ENCODE results near the gene RGS3. TPM values are rescaled to one million over a fixed set of nuclear protein-coding genes. Genes with fewer than 3 reads are reported as not detected.
"Not testable (repeated sequence)": the region's sequence is repeated elsewhere in the genome, so short reads cannot be mapped to it uniquely, and the experiment has no call there.

Gene RGS3
- total and polyA plus RNA-seq, 12 donors: 65.4 to 201 (median 132) TPM

DNA sequence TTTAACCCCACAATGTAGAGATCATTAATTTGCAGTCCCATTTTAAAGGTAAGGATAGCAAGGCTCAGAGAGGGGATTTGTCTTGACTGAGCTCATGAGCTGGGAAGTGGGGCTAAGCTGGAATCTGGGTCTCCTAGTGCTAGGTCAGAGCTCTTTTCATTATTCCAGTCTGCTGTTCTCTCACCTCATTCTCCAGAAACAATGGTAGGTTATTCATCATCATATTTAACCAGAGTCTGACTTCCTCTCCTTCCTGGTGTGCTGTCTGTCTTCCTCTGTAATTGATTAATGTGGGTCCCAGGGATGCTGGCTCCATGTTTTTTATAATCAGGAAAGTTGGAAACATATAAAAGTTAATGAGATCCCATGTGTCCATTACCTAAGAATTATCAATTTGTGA is 32.3 kb upstream of the RGS3 start:
- no peaks in the 10 kb centered on the region for H3K4me1 ChIP-seq
- no peak overlapping the region for H3K4me3 ChIP-seq
- no peak overlapping the region for H3K27ac ChIP-seq
- no peak for DNase-seq
- H3K36me3 ChIP-seq: no peaks in the 10 kb centered on the region
- no peaks in the 10 kb centered on the region for H3K27me3 ChIP-seq
- intact Hi-C loops (cut with DNase I): loop anchor here in 1 of 10 donors (5.0 kb wide), 1 partner anchor 236 kb away; no protein-coding TSS in a partner anchor
- TF ChIP-seq, protein P1, sequence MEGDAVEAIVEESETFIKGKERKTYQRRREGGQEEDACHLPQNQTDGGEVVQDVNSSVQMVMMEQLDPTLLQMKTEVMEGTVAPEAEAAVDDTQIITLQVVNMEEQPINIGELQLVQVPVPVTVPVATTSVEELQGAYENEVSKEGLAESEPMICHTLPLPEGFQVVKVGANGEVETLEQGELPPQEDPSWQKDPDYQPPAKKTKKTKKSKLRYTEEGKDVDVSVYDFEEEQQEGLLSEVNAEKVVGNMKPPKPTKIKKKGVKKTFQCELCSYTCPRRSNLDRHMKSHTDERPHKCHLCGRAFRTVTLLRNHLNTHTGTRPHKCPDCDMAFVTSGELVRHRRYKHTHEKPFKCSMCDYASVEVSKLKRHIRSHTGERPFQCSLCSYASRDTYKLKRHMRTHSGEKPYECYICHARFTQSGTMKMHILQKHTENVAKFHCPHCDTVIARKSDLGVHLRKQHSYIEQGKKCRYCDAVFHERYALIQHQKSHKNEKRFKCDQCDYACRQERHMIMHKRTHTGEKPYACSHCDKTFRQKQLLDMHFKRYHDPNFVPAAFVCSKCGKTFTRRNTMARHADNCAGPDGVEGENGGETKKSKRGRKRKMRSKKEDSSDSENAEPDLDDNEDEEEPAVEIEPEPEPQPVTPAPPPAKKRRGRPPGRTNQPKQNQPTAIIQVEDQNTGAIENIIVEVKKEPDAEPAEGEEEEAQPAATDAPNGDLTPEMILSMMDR (IDR thresholded peaks at IDR 0.05): no peak
- no peaks in the 10 kb centered on the region for H3K9me3 ChIP-seq
- ATAC-seq: no peak

DNA sequence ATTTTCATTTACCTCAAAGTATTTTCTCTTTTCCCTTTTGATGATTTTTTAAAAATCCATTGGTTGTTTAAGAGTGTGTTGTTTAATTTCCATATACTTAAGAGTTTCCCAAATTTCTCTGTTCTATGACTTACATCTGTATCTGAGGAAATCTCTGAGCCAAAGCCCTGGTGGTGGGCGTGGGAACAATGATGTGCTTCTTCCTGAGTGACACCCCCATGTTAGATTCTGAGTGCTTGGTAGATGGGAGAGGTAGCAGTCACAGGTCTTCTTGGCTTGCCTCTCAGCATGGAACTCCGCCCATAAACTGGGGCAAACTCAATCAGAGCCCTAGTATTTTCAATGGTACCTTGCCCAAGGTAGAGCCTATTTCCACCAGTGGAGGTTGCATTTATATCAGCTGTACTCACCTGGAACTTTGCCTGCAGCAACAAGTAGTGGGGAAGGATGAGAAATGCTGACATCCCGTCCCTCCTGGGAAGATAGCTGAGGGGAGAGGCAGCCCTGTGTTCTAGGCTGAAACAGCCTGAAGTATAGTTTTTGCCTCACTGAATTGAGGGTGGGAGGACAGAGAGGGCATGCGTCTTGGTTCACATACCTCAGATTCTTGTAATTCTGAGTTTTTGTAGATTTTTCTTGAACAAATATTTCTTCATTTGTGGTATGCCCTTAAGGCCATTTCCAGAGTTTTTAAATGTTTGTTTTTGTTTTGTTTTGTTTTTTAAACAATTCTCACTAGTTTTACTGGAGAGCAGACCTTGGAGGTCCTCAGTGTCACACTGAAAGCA is 26.6 kb upstream of the RGS3 start:
- Histone ChIP-seq H3K9me3 (peaks cover 0 to 2% (median 0%) of the 10 kb centered on the region in 11 donors), H3K4me3 (no peak overlapping the region), H3K4me1 (no peaks in the 10 kb centered on the region), H3K27ac (no peak overlapping the region), H3K36me3 (no peaks in the 10 kb centered on the region), H3K27me3 (no peaks in the 10 kb centered on the region)
- intact Hi-C loops (cut with DNase I): no loop called here
- WGBS, 2 donors: 72 to 77% methylated on average over 4 of the region's 4 CpGs
- no peak for DNase-seq
- TF ChIP-seq, protein P1 (IDR thresholded peaks at IDR 0.05): no peak
- no peak for ATAC-seq

DNA sequence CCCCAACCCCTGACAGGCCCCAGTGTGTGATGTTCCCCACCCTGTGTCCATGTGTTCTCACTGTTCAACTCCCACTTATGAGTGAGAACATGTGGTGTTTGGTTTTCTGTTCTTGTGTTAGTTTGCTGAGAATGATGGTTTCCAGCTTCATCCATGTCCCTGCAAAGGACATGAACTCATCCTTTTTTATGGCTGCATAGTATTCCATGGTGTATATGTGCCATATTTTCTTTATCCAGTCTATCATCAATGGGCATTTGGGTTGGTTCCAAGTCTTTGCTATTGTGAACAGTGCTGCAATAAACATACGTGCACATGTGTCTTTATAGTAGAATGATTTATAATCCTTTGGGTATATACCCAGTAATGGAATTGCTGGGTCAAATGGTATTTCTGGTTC is 25.8 kb upstream of the RGS3 start:
- H3K27me3 ChIP-seq; H3K9me3 ChIP-seq; H3K4me3 ChIP-seq; H3K4me1 ChIP-seq; ATAC-seq; DNase-seq; H3K36me3 ChIP-seq; intact Hi-C loops (cut with DNase I); H3K27ac ChIP-seq: not testable (repeated sequence)
- WGBS, 2 donors: 87 to 91% methylated on average over 1 of the region's 1 CpG

DNA sequence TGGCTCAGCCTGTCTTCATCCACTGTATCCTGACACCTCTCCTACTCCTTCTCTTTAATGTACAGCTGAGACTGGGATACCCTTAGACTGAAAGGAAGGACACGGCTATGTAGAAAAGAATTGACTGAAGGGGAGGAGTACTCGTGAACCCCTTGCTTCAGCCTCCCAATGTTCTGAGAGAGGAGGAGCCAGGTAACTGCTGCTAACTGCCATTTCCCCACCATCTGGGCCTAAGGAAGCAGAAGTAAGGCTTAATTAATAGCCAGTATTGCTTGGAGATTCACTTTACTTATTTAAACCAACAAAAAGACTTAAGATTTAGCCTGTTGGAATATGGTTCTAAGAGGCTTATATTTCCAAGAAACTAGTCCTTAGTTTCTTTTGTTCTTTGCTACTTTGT is 18.8 kb upstream of the RGS3 start:
- WGBS, 2 donors: 88 to 90% methylated on average over 2 of the region's 2 CpGs
- Histone ChIP-seq H3K27ac (no peak overlapping the region), H3K36me3 (no peaks in the 10 kb centered on the region), H3K4me3 (no peak overlapping the region), H3K27me3 (no peaks in the 10 kb centered on the region), H3K9me3 (peaks cover 0 to 2% (median 0%) of the 10 kb centered on the region in 11 donors), H3K4me1 (peaks cover 0 to 14% (median 7%) of the 10 kb centered on the region in 9 donors)
- TF ChIP-seq, protein P1 (IDR thresholded peaks at IDR 0.05): no peak
- no peak for ATAC-seq
- no peak for DNase-seq
- intact Hi-C loops (cut with DNase I): loop anchor here in 7 of 10 donors (2.0 to 5.0 kb wide), 7 partner anchors 58 to 214 kb away; no protein-coding TSS in a partner anchor

DNA sequence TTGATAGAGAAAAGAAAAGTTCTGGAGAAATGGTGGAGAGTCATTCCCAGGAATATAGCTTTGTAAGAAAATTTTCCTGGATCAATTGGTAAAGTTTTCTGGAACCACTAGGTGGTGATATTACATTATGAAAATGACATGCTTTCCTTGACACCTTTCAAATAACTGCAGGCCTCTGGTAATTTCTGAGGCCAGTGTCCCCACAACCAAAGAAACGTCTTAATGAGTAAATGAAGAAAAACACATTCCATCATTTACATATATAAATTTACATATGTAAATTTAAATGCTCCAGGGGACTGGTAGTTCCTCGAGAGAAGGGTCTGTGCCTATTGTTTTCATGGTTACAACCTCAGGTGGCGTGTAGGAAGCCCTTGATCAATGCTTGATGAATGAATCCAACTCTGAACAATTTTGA is 17.2 kb upstream of the RGS3 start:
- H3K27me3 ChIP-seq: no peaks in the 10 kb centered on the region
- TF ChIP-seq, protein P1 (IDR thresholded peaks at IDR 0.05): peak; percentile 37 to 81 (median 71)
- no peaks in the 10 kb centered on the region for H3K36me3 ChIP-seq
- H3K4me3 ChIP-seq: no peak overlapping the region
- intact Hi-C loops (cut with DNase I): loop anchor here in 6 of 10 donors (2.0 to 5.0 kb wide), 7 partner anchors 56 to 212 kb away; no protein-coding TSS in a partner anchor
- DNase-seq: no peak
- ATAC-seq: peak; percentile 35 to 83 (median 71)
- peaks cover 0 to 2% (median 0%) of the 10 kb centered on the region in 11 donors for H3K9me3 ChIP-seq
- 48 to 52% methylated on average over 3 of the region's 3 CpGs for whole genome bisulfite sequencing, 2 donors
- H3K27ac ChIP-seq: peak overlapping the region in 6 of 10 donors; percentile 15 to 74 (median 40)
- H3K4me1 ChIP-seq: peaks cover 0 to 20% (median 7%) of the 10 kb centered on the region in 9 donors
